Tibial artery (tissue), 4 donors: ENCODE results near the gene HDLBP.

Experiments used
- DNase-seq, 2 donors: peaks; one replicate each; pipeline ENCODE4 v3.0.0-alpha.2; 2019
- H3K27ac ChIP-seq, 2 donors: fragments of 200-600 bp; sonication (generic) in 1 of 2; 1 replicate in 1 of 2; 2 replicates in 1 of 2; pipeline ENCODE4 v1.5.1; 2018 to 2019; ENCODE audit warnings: mild to moderate bottlenecking in 1 of 2
- H3K27me3 ChIP-seq, 2 donors: fragments of 200-600 bp; sonication (generic) in 1 of 2; one replicate each; pipeline versions ENCODE4 v1.5.1 to v1.6.0; 2016 to 2019
- H3K36me3 ChIP-seq, 3 donors: fragments of 200-600 bp; sonication (generic) in 2 of 3; one replicate each; pipeline ENCODE4 v1.5.1; 2016 to 2019; ENCODE audit warnings: mild to moderate bottlenecking in 2 of 3
- H3K4me1 ChIP-seq, 4 donors: fragments of 200-600 bp; sonication (generic) in 2 of 4; 1 replicate in 3 of 4; 2 replicates in 1 of 4; pipeline ENCODE4 v1.5.1; 2016 to 2019
- H3K4me3 ChIP-seq, 2 donors: fragments of 200-600 bp; sonication (generic) in 1 of 2; 1 replicate in 1 of 2; 2 replicates in 1 of 2; pipeline ENCODE4 v1.5.1; 2018 to 2019; ENCODE audit warnings: mild to moderate bottlenecking in 2 of 2
- H3K9me3 ChIP-seq, 3 donors: fragments of 200-600 bp; sonication (generic) in 1 of 3; one replicate each; pipeline ENCODE4 v1.5.1; 2016 to 2019
- intact Hi-C: fragments of 100-400 bp; cut with DNase I; formaldehyde crosslinking; loops from one replicate; pipeline ENCODE4 v1.15.0; 2023; ENCODE audit warnings: low total_unique reads
- TF ChIP-seq, protein P1 (sequence below), 2 experiments: fragments of 200-600 bp in 1 of 2; fragments of 450-650 bp in 1 of 2; IDR thresholded peaks; one replicate each; pipeline ENCODE4 v1.5.1; 2017 to 2019; ENCODE audit warnings: antibody characterized with exemption in 2 of 2, mild to moderate bottlenecking in 1 of 2, moderate library complexity in 1 of 2

HDLBP gene

DNA sequence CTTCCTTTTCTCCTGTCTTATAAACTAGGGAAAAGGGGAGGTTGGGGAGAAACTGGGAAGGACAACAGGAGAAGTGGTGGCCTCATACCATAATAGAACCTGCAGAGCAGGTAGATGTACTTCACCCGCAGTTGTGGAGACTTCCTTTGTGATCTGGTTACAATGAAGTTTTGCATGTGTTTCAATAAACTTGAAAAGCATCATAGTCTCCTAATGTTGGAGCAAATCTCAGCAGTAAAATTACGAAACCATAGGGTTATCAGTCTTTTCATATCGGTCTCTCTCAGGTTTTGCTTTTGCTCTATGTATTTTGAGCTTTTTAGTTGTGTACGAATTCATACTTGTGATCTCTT lies 96.5 kb downstream of the HDLBP start:
- Histone ChIP-seq H3K4me1 (peaks cover 0 to 19% (median 13%) of the 10 kb centered on the region in 4 donors), H3K27ac (no peak overlapping the region), H3K4me3 (peak overlapping the region; percentile 57 to 64), H3K27me3 (no peaks in the 10 kb centered on the region), H3K9me3 (no peaks in the 10 kb centered on the region), H3K36me3 (no peaks in the 10 kb centered on the region)
- TF ChIP-seq, protein P1, sequence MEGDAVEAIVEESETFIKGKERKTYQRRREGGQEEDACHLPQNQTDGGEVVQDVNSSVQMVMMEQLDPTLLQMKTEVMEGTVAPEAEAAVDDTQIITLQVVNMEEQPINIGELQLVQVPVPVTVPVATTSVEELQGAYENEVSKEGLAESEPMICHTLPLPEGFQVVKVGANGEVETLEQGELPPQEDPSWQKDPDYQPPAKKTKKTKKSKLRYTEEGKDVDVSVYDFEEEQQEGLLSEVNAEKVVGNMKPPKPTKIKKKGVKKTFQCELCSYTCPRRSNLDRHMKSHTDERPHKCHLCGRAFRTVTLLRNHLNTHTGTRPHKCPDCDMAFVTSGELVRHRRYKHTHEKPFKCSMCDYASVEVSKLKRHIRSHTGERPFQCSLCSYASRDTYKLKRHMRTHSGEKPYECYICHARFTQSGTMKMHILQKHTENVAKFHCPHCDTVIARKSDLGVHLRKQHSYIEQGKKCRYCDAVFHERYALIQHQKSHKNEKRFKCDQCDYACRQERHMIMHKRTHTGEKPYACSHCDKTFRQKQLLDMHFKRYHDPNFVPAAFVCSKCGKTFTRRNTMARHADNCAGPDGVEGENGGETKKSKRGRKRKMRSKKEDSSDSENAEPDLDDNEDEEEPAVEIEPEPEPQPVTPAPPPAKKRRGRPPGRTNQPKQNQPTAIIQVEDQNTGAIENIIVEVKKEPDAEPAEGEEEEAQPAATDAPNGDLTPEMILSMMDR (IDR thresholded peaks at IDR 0.05) = no peak
- no peak for DNase-seq
- intact Hi-C loops = loop anchor here (10.0 kb wide), 1 partner anchor 114 kb away; the partner anchor contains the start of gene MTERF4

DNA sequence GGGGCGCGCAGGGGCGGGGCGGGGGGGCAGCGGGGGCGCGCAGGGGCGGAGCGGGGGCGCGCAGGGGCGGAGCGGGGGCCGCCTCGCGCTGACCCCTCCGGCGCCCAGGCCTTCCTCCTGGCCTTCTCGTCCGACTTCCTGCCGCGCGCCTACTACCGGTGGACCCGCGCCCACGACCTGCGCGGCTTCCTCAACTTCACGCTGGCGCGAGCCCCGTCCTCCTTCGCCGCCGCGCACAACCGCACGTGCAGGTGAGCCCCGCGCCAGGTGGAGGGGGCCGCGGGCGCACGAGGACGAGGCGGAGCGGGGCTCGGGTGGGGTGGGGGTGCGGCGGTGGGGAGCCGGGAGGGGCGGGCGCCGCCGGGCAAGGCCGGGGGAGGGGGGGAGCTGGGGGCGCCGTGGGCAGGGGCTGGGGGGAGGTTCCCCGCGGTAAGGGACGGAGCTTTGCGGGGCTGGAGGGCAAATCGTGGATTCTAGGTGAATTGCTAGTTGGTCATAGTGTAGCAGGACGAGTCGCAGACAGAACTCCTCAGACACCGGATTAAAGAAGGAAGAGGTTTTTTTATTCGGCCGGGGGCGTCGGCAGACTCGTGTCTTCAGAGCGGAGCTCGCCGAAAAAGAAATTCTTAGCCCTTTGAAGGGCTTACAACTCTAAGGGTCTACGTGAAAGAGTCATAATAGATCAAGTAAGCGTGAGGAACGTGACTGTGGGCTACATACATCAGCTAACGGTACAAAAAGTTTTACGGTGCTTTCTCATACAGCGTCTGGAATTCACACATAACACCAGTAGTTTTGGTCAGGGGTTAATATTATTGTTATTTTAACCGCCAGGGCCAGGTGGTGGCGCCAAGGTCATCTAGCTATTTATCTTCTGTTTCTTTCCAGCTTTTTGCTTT lies 97.1 kb downstream of the HDLBP start:
- no peak for DNase-seq
- Histone ChIP-seq H3K36me3 (no peaks in the 10 kb centered on the region), H3K27me3 (no peaks in the 10 kb centered on the region), H3K9me3 (no peaks in the 10 kb centered on the region), H3K4me3 (peak overlapping the region; percentile 57 to 64), H3K27ac (peak overlapping the region in 1 of 2 donors; percentile 48), H3K4me1 (peaks cover 0 to 17% (median 13%) of the 10 kb centered on the region in 4 donors)
- TF ChIP-seq, protein P1 (IDR thresholded peaks at IDR 0.05) = peak in 1 of 2 experiments; percentile 8
- intact Hi-C loops = loop anchor here (10.0 kb wide), 1 partner anchor 114 kb away; the partner anchor contains the start of gene MTERF4

DNA sequence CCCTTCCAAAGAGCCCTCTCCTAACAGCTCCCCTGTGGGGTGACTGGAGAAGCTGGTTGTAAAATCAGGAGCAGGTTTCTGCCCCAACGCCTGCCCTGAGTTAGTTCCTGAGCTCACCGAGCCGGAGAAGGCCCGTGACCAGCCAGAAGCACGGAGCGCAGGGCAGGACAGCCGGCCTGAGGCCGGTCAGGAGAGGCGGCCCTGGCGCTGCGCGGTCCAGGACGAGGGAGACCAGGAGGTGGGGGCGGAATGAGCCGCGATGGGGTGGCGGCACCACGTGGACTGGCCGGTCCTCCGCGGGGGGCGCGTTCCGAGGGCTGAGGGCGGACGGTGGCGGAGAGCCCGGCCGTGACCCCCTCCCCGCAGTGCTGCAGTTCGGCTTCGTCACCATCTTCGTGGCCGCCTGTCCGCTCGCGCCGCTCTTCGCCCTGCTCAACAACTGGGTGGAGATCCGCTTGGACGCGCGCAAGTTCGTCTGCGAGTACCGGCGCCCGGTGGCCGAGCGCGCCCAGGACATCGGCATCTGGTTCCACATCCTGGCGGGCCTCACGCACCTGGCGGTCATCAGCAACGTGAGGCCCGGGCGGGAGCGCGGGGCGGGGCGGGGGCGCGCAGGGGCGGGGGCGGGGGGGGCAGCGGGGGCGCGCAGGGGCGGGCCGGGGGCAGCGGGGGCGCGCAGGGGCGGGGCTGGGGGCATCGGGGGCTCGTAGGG lies 98.0 kb downstream of the HDLBP start:
- Histone ChIP-seq H3K36me3 (no peaks in the 10 kb centered on the region), H3K4me1 (peaks cover 0 to 17% (median 13%) of the 10 kb centered on the region in 4 donors), H3K27ac (peak overlapping the region; percentile 65 to 80), H3K4me3 (peak overlapping the region; percentile 46 to 56), H3K9me3 (no peaks in the 10 kb centered on the region), H3K27me3 (no peaks in the 10 kb centered on the region)
- TF ChIP-seq, protein P1 (IDR thresholded peaks at IDR 0.05) = peak in 1 of 2 experiments; percentile 13
- intact Hi-C loops = loop anchor here (10.0 kb wide), 1 partner anchor 113 kb away; the partner anchor contains the start of gene MTERF4
- peak; percentile 67 to 79 for DNase-seq

DNA sequence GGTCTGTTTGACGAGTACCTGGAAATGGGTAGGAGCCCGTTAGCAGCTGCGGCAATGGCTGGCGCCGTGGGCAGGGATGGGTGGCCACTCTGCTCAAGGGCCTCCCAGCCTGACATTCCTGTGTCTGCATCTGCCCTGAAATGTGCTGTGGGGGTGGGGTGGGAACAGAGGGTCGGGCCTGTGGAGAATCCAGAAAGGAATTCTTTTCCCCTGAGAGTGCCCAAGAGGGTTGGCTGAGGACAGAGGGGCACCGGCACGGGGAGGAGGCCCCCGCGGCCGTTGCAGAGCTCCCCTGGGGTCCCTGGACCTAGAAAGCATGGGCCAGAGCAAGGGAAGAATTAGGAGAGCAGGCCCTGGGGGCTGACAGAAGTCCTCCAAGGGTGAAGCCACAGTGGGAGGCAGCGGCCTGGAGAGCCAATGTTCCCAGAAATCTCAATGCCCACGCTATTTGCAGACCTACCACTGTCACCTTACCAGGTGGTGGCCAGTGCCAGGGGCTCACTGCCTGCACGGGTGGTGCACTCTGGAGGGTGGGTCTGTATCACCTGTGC lies 99.2 kb downstream of the HDLBP start:
- Histone ChIP-seq H3K4me1 (peaks cover 0 to 17% (median 13%) of the 10 kb centered on the region in 4 donors), H3K4me3 (no peak overlapping the region), H3K27me3 (no peaks in the 10 kb centered on the region), H3K27ac (no peak overlapping the region), H3K36me3 (no peaks in the 10 kb centered on the region), H3K9me3 (no peaks in the 10 kb centered on the region)
- TF ChIP-seq, protein P1 (IDR thresholded peaks at IDR 0.05) = no peak
- intact Hi-C loops = loop anchor here (10.0 kb wide), 1 partner anchor 111 kb away; the partner anchor contains the start of gene MTERF4
- no peak for DNase-seq

DNA sequence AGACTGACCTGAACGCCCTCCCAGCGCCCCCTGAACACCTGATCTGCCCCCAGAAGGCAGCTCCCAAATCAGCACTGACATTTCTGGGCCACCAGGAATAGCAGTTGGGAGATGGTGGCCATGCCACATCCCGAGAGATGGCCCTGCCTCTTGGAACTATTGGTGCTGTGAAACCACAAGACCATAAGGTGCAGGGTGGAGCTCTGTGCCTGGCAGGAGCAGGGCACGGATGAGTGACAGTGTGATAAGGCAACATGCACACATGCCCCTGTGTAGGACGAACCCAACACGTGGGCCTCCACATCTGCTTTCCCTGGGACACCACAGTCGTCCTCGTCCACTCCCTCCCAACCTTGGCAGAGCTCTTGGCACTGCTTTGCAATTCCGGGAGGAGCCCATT lies 100.1 kb downstream of the HDLBP start:
- Histone ChIP-seq H3K4me1 (peaks cover 0 to 17% (median 13%) of the 10 kb centered on the region in 4 donors), H3K9me3 (no peaks in the 10 kb centered on the region), H3K27me3 (no peaks in the 10 kb centered on the region), H3K4me3 (no peak overlapping the region), H3K36me3 (no peaks in the 10 kb centered on the region), H3K27ac (no peak overlapping the region)
- no peak for DNase-seq
- intact Hi-C loops = loop anchor here (10.0 kb wide), 1 partner anchor 111 kb away; the partner anchor contains the start of gene MTERF4
- TF ChIP-seq, protein P1 (IDR thresholded peaks at IDR 0.05) = no peak
